Neural cell (in vitro differentiated cells): ENCODE results near the gene GOLGA5. TPM values are rescaled to one million over a fixed set of nuclear protein-coding genes. Genes with fewer than 3 reads are reported as not detected.
"Not testable (repeated sequence)": the region's sequence is repeated elsewhere in the genome, so short reads cannot be mapped to it uniquely, and the experiment has no call there.

ENCODE experiments used
- H2AFZ ChIP-seq: fragments of 200-600, 300-800 bp; sonication (generic), shearing (Covaris generic); 2 replicates; pipeline ENCODE4 v1.6.0; 2014; ENCODE audit warnings: low read depth, mild to moderate bottlenecking, antibody characterized with exemption, low read length, moderate library complexity
- H3F3A ChIP-seq: fragments of 200-600 bp; shearing (Covaris generic); 2 replicates; pipeline ENCODE4 v1.6.1; 2016; ENCODE audit warnings: mild to moderate bottlenecking, moderate library complexity, mixed read lengths, antibody characterized with exemption, low read length; ENCODE audit not compliant: insufficient read depth, poor library complexity, severe bottlenecking
- H3K27ac ChIP-seq: fragments of 200-600, 300-800 bp; sonication (generic), shearing (Covaris generic); 2 replicates; pipeline ENCODE4 v1.5.1; 2014; ENCODE audit warnings: mild to moderate bottlenecking, low read length, moderate library complexity
- H3K27me3 ChIP-seq: fragments of 300-800, 200-600 bp; sonication (generic), shearing (Covaris generic); 2 replicates; pipeline ENCODE4 v1.6.0; 2014; ENCODE audit warnings: mild to moderate bottlenecking, low read depth, low read length, moderate library complexity; ENCODE audit not compliant: insufficient read depth
- H3K36me3 ChIP-seq: fragments of 300-800, 200-600 bp; sonication (generic), shearing (Covaris generic); 2 replicates; pipeline ENCODE4 v1.5.1; 2014; ENCODE audit warnings: mild to moderate bottlenecking, antibody characterized with exemption, low read length, moderate library complexity; ENCODE audit not compliant: insufficient read depth
- H3K4me2 ChIP-seq: fragments of 300-800, 200-600 bp; sonication (generic), shearing (Covaris generic); 2 replicates; pipeline ENCODE4 v1.6.0; 2014; ENCODE audit warnings: mild to moderate bottlenecking, low read length
- H3K4me3 ChIP-seq: fragments of 300-800, 200-600 bp; sonication (generic), shearing (Covaris generic); 2 replicates; pipeline ENCODE4 v1.5.1; 2014; ENCODE audit warnings: mild to moderate bottlenecking, low read length, moderate library complexity
- H3K79me2 ChIP-seq: fragments of 200-600 bp; shearing (Covaris generic); replicated peaks from 2 replicates; pipeline ENCODE4 v1.6.0; 2014; ENCODE audit warnings: mild to moderate bottlenecking, low read length, moderate library complexity; ENCODE audit not compliant: insufficient read depth
- H3K9ac ChIP-seq: fragments of 300-800, 200-600 bp; sonication (generic), shearing (Covaris generic); 2 replicates; pipeline ENCODE4 v1.6.1; 2016; ENCODE audit warnings: mild to moderate bottlenecking, low read length, mixed read lengths
- H3K9me2 ChIP-seq: fragments of 200-600 bp; shearing (Covaris generic); 2 replicates; pipeline ENCODE4 v1.6.1; 2016; ENCODE audit warnings: mild to moderate bottlenecking, low read length, mixed read lengths; ENCODE audit not compliant: insufficient read depth
- H3K9me3 ChIP-seq: fragments of 200-600, 300-800 bp; sonication (generic), shearing (Covaris generic); 2 replicates; pipeline ENCODE4 v1.6.1; 2016; ENCODE audit warnings: mild to moderate bottlenecking, mixed run types, low read length, moderate library complexity, mixed read lengths
- H4K20me1 ChIP-seq: fragments of 200-600 bp; shearing (Covaris generic); 2 replicates; pipeline ENCODE4 v1.6.1; 2016; ENCODE audit warnings: mild to moderate bottlenecking, mixed run types; ENCODE audit not compliant: insufficient read depth
- CTCF ChIP-seq: fragments of 450-650 bp; IDR thresholded peaks from 2 replicates; pipeline ENCODE4 v1.5.1; 2014; ENCODE audit warnings: antibody characterized with exemption, mild to moderate bottlenecking, moderate library complexity; ENCODE audit not compliant: poor library complexity, severe bottlenecking
- EP300 ChIP-seq: fragments of 450-650 bp; conservative IDR thresholded peaks from 2 replicates; pipeline ENCODE4 v1.6.1; 2014; ENCODE audit warnings: antibody characterized with exemption, mild to moderate bottlenecking, moderate library complexity; ENCODE audit not compliant: poor library complexity, severe bottlenecking
- MXI1 ChIP-seq: fragments of 450-650 bp; conservative IDR thresholded peaks from 2 replicates; pipeline ENCODE4 v1.6.1; 2014; ENCODE audit warnings: antibody characterized with exemption, mild to moderate bottlenecking; ENCODE audit not compliant: poor library complexity, severe bottlenecking
- POLR2AphosphoS5 ChIP-seq: IDR thresholded peaks from 2 replicates; pipeline ENCODE4 v1.6.1; 2012
- RAD21 ChIP-seq: fragments of 450-650 bp; conservative IDR thresholded peaks from 2 replicates; pipeline ENCODE4 v1.6.1; 2014; ENCODE audit warnings: antibody characterized with exemption, mild to moderate bottlenecking, moderate library complexity
- SMC3 ChIP-seq: fragments of 450-650 bp; conservative IDR thresholded peaks from 2 replicates; pipeline ENCODE4 v1.6.1; 2014; ENCODE audit warnings: antibody characterized with exemption, mild to moderate bottlenecking, moderate library complexity; ENCODE audit not compliant: poor library complexity
- TAF1 ChIP-seq: IDR thresholded peaks from 2 replicates; pipeline ENCODE4 v1.6.1; 2012; ENCODE audit warnings: low read depth
- polyA plus RNA-seq: library from polyadenylated mRNA; depleted of rRNA; stranded (reverse); fragments of >200 nt; gene quantifications from 2 replicates; pipeline ENCODE4 v1.2.3, GENCODE V29; 2014
- TF ChIP-seq, protein P1 (sequence below): IDR thresholded peaks from 2 replicates; pipeline ENCODE4 v1.6.1; 2012; ENCODE audit warnings: borderline replicate concordance

GOLGA5 gene
- polyA plus RNA-seq, 1 donor from 2014 or later, result 35.7 TPM

- no peaks in the 10 kb centered on the region for H3K36me3 ChIP-seq
- no peaks in the 10 kb centered on the region for H3K79me2 ChIP-seq
- H3K27ac ChIP-seq, result peak overlapping the region; percentile 57
- H3K4me3 ChIP-seq, result no peak overlapping the region
- H3K4me2 ChIP-seq, result no peak overlapping the region
- no peaks in the 10 kb centered on the region for H3K27me3 ChIP-seq
- no peak overlapping the region for H2AFZ ChIP-seq
- TF ChIP-seq CTCF (no peak), EP300 (no peak), POLR2AphosphoS5 (no peak), RAD21 (no peak), TAF1 (no peak)
- TF ChIP-seq, protein P1, sequence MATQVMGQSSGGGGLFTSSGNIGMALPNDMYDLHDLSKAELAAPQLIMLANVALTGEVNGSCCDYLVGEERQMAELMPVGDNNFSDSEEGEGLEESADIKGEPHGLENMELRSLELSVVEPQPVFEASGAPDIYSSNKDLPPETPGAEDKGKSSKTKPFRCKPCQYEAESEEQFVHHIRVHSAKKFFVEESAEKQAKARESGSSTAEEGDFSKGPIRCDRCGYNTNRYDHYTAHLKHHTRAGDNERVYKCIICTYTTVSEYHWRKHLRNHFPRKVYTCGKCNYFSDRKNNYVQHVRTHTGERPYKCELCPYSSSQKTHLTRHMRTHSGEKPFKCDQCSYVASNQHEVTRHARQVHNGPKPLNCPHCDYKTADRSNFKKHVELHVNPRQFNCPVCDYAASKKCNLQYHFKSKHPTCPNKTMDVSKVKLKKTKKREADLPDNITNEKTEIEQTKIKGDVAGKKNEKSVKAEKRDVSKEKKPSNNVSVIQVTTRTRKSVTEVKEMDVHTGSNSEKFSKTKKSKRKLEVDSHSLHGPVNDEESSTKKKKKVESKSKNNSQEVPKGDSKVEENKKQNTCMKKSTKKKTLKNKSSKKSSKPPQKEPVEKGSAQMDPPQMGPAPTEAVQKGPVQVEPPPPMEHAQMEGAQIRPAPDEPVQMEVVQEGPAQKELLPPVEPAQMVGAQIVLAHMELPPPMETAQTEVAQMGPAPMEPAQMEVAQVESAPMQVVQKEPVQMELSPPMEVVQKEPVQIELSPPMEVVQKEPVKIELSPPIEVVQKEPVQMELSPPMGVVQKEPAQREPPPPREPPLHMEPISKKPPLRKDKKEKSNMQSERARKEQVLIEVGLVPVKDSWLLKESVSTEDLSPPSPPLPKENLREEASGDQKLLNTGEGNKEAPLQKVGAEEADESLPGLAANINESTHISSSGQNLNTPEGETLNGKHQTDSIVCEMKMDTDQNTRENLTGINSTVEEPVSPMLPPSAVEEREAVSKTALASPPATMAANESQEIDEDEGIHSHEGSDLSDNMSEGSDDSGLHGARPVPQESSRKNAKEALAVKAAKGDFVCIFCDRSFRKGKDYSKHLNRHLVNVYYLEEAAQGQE, result no peak
- no peaks in the 10 kb centered on the region for H3K9me2 ChIP-seq
- H4K20me1 ChIP-seq, result no peaks in the 10 kb centered on the region
- H3F3A ChIP-seq, result peaks cover 5% of the 10 kb centered on the region
- no peak overlapping the region for H3K9ac ChIP-seq
- no peaks in the 10 kb centered on the region for H3K9me3 ChIP-seq
These were observed 54.8 kb downstream of the GOLGA5 start for GRCh38 chr14:92848887-92849286.

GRCh38 chr14:92850492-92850891 lies 56.4 kb downstream of the GOLGA5 start:
- Histone ChIP-seq H3K4me3 (no peak overlapping the region), H3K4me2 (no peak overlapping the region), H3K9me3 (no peaks in the 10 kb centered on the region), H3K9ac (no peak overlapping the region), H3K79me2 (no peaks in the 10 kb centered on the region), H3K27ac (no peak overlapping the region), H2AFZ (no peak overlapping the region), H4K20me1 (no peaks in the 10 kb centered on the region), H3K36me3 (no peaks in the 10 kb centered on the region), H3F3A (peaks cover 5% of the 10 kb centered on the region), H3K9me2 (no peaks in the 10 kb centered on the region), H3K27me3 (no peaks in the 10 kb centered on the region)
- TF ChIP-seq MXI1 (no peak), TAF1 (no peak), CTCF (no peak), RAD21 (no peak), SMC3 (no peak)
- TF ChIP-seq, protein P1, result no peak

GRCh38 chr14:92853136-92853535 lies 59.0 kb downstream of the GOLGA5 start:
- not testable (repeated sequence) for H3K4me2 ChIP-seq, H3K27ac ChIP-seq, H3K9me2 ChIP-seq, H3F3A ChIP-seq, H3K79me2 ChIP-seq, H2AFZ ChIP-seq, H3K36me3 ChIP-seq, H3K27me3 ChIP-seq, H3K9me3 ChIP-seq, H3K4me3 ChIP-seq, H3K9ac ChIP-seq, H4K20me1 ChIP-seq
